ENCODE results near the gene CRADD.

- no peak for TF ChIP-seq CTCF (IDR thresholded peaks at IDR 0.05)
- TF ChIP-seq EZH2 (IDR thresholded peaks at IDR 0.05) = no peak
Measured at GRCh38 chr12:93689076-93689834, 12.1 kb downstream of the CRADD start.
